Measurements from ENCODE around the gene SPTB.

The SPTB gene

DNA sequence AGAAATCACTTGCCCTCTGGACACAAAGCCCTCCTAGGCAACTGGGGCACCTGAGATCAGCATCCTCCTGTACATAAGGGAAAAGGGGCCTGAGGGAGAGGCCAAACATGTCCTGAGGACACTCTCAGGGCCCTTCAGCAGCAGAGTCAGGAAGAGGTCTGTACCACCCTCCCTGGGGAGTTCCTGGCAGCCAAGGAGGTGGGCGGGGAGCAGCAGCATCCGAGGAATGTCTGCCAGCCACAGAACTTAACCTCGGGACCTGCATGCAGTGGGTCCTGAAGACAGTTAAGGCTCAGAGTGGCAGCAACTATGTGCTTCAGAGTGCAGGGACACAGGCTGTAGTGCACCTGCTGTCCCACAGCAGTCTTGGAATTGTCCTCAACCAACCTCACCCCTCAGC lies 62.1 kb downstream of the SPTB start:
- ChIA-PET POLR2A (ENCODE audit: low non-redundant PET) (no interaction called here), CTCF (no interaction called here)
- TF ChIP-seq CTCF (conservative IDR thresholded peaks at IDR 0.05; ENCODE audit: low read depth), result no peak
- no peak for DNase-seq (ENCODE audit: low spot score)
- H3K27ac ChIP-seq, result no peak overlapping the region

- ChIA-PET CTCF (interaction anchor here (0.5 kb wide), 1 partner anchor 276 kb away, joined by 3 read pairs; no protein-coding TSS in a partner anchor), POLR2A (ENCODE audit: low non-redundant PET) (interaction anchor here (0.6 kb wide), 1 partner anchor 940 kb away, joined by 5 read pairs; no protein-coding TSS in a partner anchor)
- TF ChIP-seq CTCF (conservative IDR thresholded peaks at IDR 0.05; ENCODE audit: low read depth), result no peak
- no peak overlapping the region for H3K27ac ChIP-seq
- no peak for DNase-seq (ENCODE audit: low spot score)
These were observed 63.4 kb downstream of the SPTB start for GRCh38 chr14:64816221-64816783.

DNA sequence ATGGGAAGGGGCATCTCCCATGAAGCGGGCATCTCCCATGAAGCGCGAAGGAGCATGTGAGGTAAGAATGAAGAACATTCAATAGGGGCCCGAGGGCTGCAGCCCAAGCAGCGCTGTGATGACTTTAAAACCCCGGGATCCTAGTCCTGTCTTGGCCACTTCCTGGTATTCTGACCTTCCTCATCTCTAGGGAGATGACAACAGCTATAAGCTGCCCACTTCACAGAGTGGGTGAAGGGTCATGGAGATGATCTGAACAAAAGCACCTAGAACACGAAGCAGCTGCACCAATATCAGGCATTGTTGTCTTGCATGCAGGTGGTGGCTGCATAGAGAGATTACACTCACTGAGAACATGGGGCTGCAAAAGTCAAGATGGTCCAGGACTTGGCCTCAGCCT lies 64.5 kb downstream of the SPTB start:
- no peak overlapping the region for H3K27ac ChIP-seq

DNA sequence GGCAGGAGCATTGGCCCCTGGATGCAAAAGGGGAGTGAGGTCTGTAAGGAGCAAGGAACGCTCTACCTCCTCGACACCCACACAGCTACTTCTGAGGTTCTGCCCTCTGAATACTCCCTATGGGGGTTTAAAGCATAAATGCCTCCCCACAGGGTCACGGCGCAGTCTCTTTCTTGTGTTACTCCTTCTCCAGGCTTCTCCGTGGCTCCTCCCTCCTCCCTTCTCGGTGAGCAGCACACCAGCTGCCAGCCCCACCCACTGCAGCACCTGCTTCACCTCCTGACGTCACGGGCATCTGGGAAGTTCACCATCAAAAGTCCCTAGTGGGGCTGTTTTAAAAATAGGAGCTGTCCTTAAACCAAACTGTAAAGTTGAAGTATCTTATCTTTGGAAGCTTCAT lies 67.3 kb downstream of the SPTB start:
- CTCF ChIA-PET, result interaction anchor here (0.6 to 1.0 kb wide), 3 partner anchors 13 to 53 kb away, joined by 3 to 5 read pairs (median 5); no protein-coding TSS in a partner anchor
- DNase-seq (ENCODE audit: low spot score), result peak; percentile 56
- no peak overlapping the region for H3K27ac ChIP-seq
- TF ChIP-seq CTCF (conservative IDR thresholded peaks at IDR 0.05; ENCODE audit: low read depth), result no peak
- POLR2A ChIA-PET (ENCODE audit: low non-redundant PET), result no interaction called here

More for the DNA sequence above, 64.5 kb downstream of the SPTB start:
- POLR2A ChIA-PET (ENCODE audit: low non-redundant PET), result no interaction called here
- no peak for TF ChIP-seq CTCF (conservative IDR thresholded peaks at IDR 0.05; ENCODE audit: low read depth)
- CTCF ChIA-PET, result interaction anchor here (1.2 kb wide), 1 partner anchor 8 kb away, joined by 4 read pairs; no protein-coding TSS in a partner anchor
- DNase-seq (ENCODE audit: low spot score), result no peak

- POLR2A ChIA-PET (ENCODE audit: low non-redundant PET), result no interaction called here
- no peak overlapping the region for H3K27ac ChIP-seq
- no peak for DNase-seq (ENCODE audit: low spot score)
- CTCF ChIA-PET, result interaction anchor here (0.6 kb wide), 1 partner anchor 12 kb away, joined by 3 read pairs; no protein-coding TSS in a partner anchor
- no peak for TF ChIP-seq CTCF (conservative IDR thresholded peaks at IDR 0.05; ENCODE audit: low read depth)
These were observed 68.0 kb downstream of the SPTB start for GRCh38 chr14:64811676-64812075.

GRCh38 chr14:64808449-64808848 lies 71.3 kb downstream of the SPTB start:
- TF ChIP-seq CTCF (conservative IDR thresholded peaks at IDR 0.05; ENCODE audit: low read depth), result no peak
- H3K27ac ChIP-seq, result no peak overlapping the region
- ChIA-PET CTCF (interaction anchor here (1.2 to 1.4 kb wide), 2 partner anchors 14 to 103 kb away, joined by 3 to 5 read pairs; no protein-coding TSS in a partner anchor), POLR2A (ENCODE audit: low non-redundant PET) (no interaction called here)
- no peak for DNase-seq (ENCODE audit: low spot score)
